ENCODE results near the gene SPARC. TPM values are rescaled to one million over a fixed set of nuclear protein-coding genes. Genes with fewer than 3 reads are reported as not detected.

Gene SPARC
- total RNA-seq, 1 donor from 2014 or later, result 435 TPM

DNA sequence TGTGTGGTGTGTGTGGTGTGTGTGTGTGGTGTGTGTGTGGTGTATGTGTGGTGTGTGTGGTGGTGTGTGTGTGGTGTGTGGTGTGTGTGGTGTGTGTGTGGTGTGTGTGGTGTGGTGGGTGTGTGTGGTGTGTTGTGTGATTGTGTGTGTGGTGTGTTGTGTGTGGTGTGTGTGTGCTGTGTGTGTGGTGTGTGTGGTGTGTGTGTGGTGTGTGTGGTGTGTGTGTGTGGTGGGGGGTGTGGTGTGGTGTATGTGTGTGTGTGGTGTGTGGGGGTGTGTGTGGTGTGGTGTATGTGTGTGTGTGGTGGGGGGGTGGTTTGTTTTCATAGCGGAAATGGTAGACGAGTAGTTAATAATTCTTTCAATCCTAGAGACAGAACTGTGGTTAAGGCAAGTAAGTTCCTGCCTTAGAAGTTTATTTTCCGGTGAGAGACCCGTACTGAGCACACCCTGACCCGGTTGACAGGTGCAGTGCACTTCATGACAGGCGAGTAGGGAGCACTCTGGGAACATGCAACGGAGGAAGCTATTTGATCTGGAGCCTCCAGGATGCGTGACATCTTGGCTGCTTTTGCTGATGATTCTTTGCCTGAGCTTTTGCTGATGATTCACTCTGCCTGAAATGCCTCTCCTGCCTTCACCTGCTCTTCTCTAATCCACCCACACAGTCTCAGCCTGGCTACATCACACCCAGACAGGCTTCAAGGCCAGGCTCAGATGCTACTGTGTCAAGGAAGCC is 73.9 kb downstream of the SPARC start:
- TF ChIP-seq CTCF (conservative IDR thresholded peaks at IDR 0.05), result no peak
- Mint-ChIP-seq H3K9me3 (no peaks in the 10 kb centered on the region), H3K27me3 (ENCODE audit: low read depth) (peaks cover 3% of the 10 kb centered on the region), H3K27ac (ENCODE audit: unreplicated experiment) (no peak overlapping the region), H3K36me3 (ENCODE audit: low read depth) (no peaks in the 10 kb centered on the region), H3K4me1 (no peaks in the 10 kb centered on the region), H3K4me3 (no peak overlapping the region)
- no peak for DNase-seq (ENCODE audit: low read depth, low spot score)

DNA sequence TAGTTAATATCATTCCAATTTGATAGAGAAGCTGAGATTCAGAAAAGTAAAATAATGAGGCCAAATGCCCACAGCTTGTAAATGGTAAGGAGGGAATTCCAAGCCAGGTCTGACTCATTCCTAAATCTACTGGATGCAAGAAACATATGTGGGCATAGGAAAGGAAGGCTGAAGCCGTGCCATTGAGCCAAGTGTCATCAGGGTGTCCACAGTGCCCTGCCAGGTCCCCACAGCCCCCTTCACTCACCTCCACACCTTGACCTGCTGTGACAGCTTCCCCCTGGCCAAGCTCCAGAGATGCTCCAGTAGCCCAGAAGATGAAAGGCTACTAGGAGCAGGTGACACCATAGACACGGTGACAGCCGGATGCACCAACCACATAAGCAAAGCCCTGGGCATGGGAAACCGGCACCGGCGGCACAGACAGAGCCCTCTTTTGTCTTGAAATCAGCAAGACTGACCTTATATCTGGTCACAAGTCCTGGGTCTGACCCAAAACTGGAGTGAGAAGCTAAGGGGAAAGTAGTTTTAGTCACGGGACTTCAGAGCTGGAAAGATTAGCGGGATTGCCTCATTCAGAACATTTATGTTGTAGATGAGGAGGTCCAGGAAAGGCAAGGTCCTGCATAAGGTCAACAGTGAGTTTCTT is 75.5 kb downstream of the SPARC start:
- Mint-ChIP-seq H3K27me3 (ENCODE audit: low read depth) (peaks cover 12% of the 10 kb centered on the region), H3K27ac (ENCODE audit: unreplicated experiment) (no peak overlapping the region), H3K4me1 (no peaks in the 10 kb centered on the region), H3K9me3 (no peaks in the 10 kb centered on the region), H3K4me3 (no peak overlapping the region), H3K36me3 (ENCODE audit: low read depth) (no peaks in the 10 kb centered on the region)
- no peak for TF ChIP-seq CTCF (conservative IDR thresholded peaks at IDR 0.05)
- DNase-seq (ENCODE audit: low read depth, low spot score), result no peak

Other genes starting within 250 kb of the SPARC start
- 19.3 and 21.7 TPM in 2 replicates for gene SLC36A1, start 239.3 kb downstream of the SPARC start, total RNA-seq
- gene FAT2, start 95.6 kb downstream of the SPARC start, total RNA-seq, result not detected in 2 replicates
- 82.4 and 84.6 TPM in 2 replicates for gene ATOX1, start 71.7 kb upstream of the SPARC start, total RNA-seq
- gene G3BP1, start 85.0 kb upstream of the SPARC start, total RNA-seq, result 309 and 317 TPM in 2 replicates
- 0.21 and 0.23 TPM in 2 replicates for gene GLRA1, start 237.9 kb upstream of the SPARC start, total RNA-seq